ENCODE data around the gene C4orf50.

The C4orf50 gene

GRCh38 chr4:6063684-6064083, 45.5 kb upstream of the C4orf50 start:
- H4K20me1 ChIP-seq (ENCODE audit: insufficient read depth, low read length): no peaks in the 10 kb centered on the region
- no peak overlapping the region for H3K4me2 ChIP-seq (ENCODE audit: low read length)
- peaks cover 11% of the 10 kb centered on the region; the same call in 1 of the 2 replicates for H3K9me3 ChIP-seq (ENCODE audit: insufficient read depth, low read length)
- H3K9ac ChIP-seq (ENCODE audit: low read length): no peak overlapping the region
- H3K79me2 ChIP-seq (ENCODE audit: low read length): no peaks in the 10 kb centered on the region
- H3K4me1 ChIP-seq (ENCODE audit: low read length): no peaks in the 10 kb centered on the region
- no peaks in the 10 kb centered on the region for H3K27me3 ChIP-seq (ENCODE audit: low read depth, low read length)
- H3K27ac ChIP-seq (ENCODE audit: low read length): no peak overlapping the region
- no peak overlapping the region for H2AFZ ChIP-seq (ENCODE audit: low read depth, low read length)
- TF ChIP-seq EZH2phosphoT487 (IDR thresholded peaks at IDR 0.05; ENCODE audit: low read depth) (no peak), CTCF (IDR thresholded peaks at IDR 0.05; ENCODE audit: low read depth, low read length) (no peak)
- H3K36me3 ChIP-seq (replicated peaks; ENCODE audit: low read depth, low read length): no peaks in the 10 kb centered on the region
- H3K4me3 ChIP-seq (ENCODE audit: low read length): no peak overlapping the region

GRCh38 chr4:6062133-6062532, 43.9 kb upstream of the C4orf50 start:
- Histone ChIP-seq H3K9me3 (ENCODE audit: insufficient read depth, low read length) (peaks cover 21% of the 10 kb centered on the region; the same call in 1 of the 2 replicates), H3K79me2 (ENCODE audit: low read length) (no peaks in the 10 kb centered on the region), H3K4me1 (ENCODE audit: low read length) (no peaks in the 10 kb centered on the region), H3K27ac (ENCODE audit: low read length) (no peak overlapping the region), H2AFZ (ENCODE audit: low read depth, low read length) (no peak overlapping the region), H3K27me3 (ENCODE audit: low read depth, low read length) (no peaks in the 10 kb centered on the region), H3K4me2 (ENCODE audit: low read length) (no peak overlapping the region), H4K20me1 (ENCODE audit: insufficient read depth, low read length) (no peaks in the 10 kb centered on the region), H3K4me3 (ENCODE audit: low read length) (no peak overlapping the region), H3K9ac (ENCODE audit: low read length) (no peak overlapping the region), H3K36me3 (replicated peaks; ENCODE audit: low read depth, low read length) (no peaks in the 10 kb centered on the region)
- TF ChIP-seq CTCF (IDR thresholded peaks at IDR 0.05; ENCODE audit: low read depth, low read length) (no peak), EZH2phosphoT487 (IDR thresholded peaks at IDR 0.05; ENCODE audit: low read depth) (no peak)

- H3K79me2 ChIP-seq (ENCODE audit: low read length): no peaks in the 10 kb centered on the region
- no peak overlapping the region for H3K4me2 ChIP-seq (ENCODE audit: low read length)
- no peak overlapping the region for H3K27ac ChIP-seq (ENCODE audit: low read length)
- peaks cover 21% of the 10 kb centered on the region; the same call in 1 of the 2 replicates for H3K9me3 ChIP-seq (ENCODE audit: insufficient read depth, low read length)
- no peak overlapping the region for H3K9ac ChIP-seq (ENCODE audit: low read length)
- no peak for TF ChIP-seq EZH2phosphoT487 (IDR thresholded peaks at IDR 0.05; ENCODE audit: low read depth)
- no peak for TF ChIP-seq CTCF (IDR thresholded peaks at IDR 0.05; ENCODE audit: low read depth, low read length)
- H4K20me1 ChIP-seq (ENCODE audit: insufficient read depth, low read length): no peaks in the 10 kb centered on the region
- H2AFZ ChIP-seq (ENCODE audit: low read depth, low read length): no peak overlapping the region
- H3K4me1 ChIP-seq (ENCODE audit: low read length): no peaks in the 10 kb centered on the region
- H3K27me3 ChIP-seq (ENCODE audit: low read depth, low read length): no peaks in the 10 kb centered on the region
- no peak overlapping the region for H3K4me3 ChIP-seq (ENCODE audit: low read length)
- H3K36me3 ChIP-seq (replicated peaks; ENCODE audit: low read depth, low read length): no peaks in the 10 kb centered on the region
Measured at GRCh38 chr4:6059375-6059805, 41.2 kb upstream of the C4orf50 start.

GRCh38 chr4:6058531-6059374, 40.5 kb upstream of the C4orf50 start:
- no peak for TF ChIP-seq CTCF (IDR thresholded peaks at IDR 0.05; ENCODE audit: low read depth, low read length)
- no peak for TF ChIP-seq EZH2phosphoT487 (IDR thresholded peaks at IDR 0.05; ENCODE audit: low read depth)
- no peak overlapping the region for H3K4me3 ChIP-seq (ENCODE audit: low read length)
- peaks cover 21% of the 10 kb centered on the region; the same call in 1 of the 2 replicates for H3K9me3 ChIP-seq (ENCODE audit: insufficient read depth, low read length)
- no peaks in the 10 kb centered on the region for H3K27me3 ChIP-seq (ENCODE audit: low read depth, low read length)
- H3K27ac ChIP-seq (ENCODE audit: low read length): no peak overlapping the region
- H2AFZ ChIP-seq (ENCODE audit: low read depth, low read length): no peak overlapping the region
- no peaks in the 10 kb centered on the region for H3K36me3 ChIP-seq (replicated peaks; ENCODE audit: low read depth, low read length)
- no peak overlapping the region for H3K9ac ChIP-seq (ENCODE audit: low read length)
- no peaks in the 10 kb centered on the region for H4K20me1 ChIP-seq (ENCODE audit: insufficient read depth, low read length)
- H3K79me2 ChIP-seq (ENCODE audit: low read length): no peaks in the 10 kb centered on the region
- no peaks in the 10 kb centered on the region for H3K4me1 ChIP-seq (ENCODE audit: low read length)
- H3K4me2 ChIP-seq (ENCODE audit: low read length): no peak overlapping the region
